Activated CD4-positive, alpha-beta T cell treated with anti-CD3 and anti-CD28 coated beads, Interleukin-2, amount 50 U/mL, for 24 hours (primary cell): ENCODE measurements around the gene LYZ.

Source experiments
- DNase-seq, 2 donors: peaks; one replicate each; pipeline ENCODE4 v3.0.0-alpha.2; 2020; ENCODE audit warnings: low read depth in 1 of 2, low spot score in 1 of 2

Gene LYZ

DNA sequence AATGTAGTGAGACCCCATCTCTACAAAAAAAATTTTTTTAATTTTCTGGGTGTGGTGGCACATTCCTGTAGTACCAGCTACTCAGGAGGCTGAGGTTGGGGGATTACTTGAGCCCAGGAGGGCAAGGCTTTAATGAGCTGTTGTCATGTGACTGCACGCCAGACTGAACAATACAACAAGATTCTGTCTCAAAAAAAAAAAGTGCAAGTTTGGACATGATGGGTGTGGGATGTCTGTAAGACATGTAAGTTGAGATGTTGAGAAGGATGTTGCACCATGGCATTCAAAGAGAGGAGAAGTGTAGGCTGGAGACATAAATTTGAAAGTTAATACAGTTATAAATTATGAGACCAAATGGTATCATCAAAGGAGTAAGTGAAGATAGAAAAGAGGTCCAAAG lies 34.9 kb downstream of the LYZ start:
- no peak for DNase-seq

DNA sequence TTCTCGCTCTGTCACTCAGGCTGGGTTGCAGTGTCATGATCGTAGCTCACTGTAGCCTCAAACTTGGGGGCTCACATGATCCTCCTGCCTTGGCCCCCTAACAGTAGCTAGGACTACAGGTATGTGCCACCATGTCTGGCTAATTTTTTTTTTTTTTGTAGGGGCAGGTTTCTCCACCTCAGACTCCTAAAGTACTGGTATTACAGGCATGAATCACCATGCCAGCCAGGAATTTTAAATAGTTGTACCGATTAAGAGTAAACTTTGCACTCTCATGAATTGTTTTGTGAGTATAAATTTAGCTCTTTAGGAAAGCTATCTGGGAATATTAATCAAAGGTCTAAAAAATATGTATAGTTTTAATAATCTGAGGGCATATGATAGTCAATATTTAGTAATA lies 36.9 kb downstream of the LYZ start:
- no peak for DNase-seq

DNA sequence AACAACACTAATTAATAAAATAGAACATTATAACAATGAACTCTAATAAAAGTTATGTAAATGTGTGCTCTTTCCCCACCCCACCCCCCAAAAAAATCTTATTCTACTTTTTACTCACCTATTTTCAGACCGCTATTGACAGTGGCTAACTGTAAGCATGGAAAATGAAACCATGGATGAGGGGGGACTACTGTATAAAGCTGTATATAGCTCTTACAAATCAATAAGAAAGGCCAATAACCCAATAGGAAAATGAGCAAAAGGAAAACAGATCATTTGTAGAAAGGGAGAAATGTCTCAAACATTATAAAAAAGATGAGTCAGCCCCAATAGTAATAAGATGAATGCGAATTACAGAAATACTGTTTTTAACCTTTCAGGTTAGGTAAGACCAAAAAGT lies 38.7 kb downstream of the LYZ start:
- no peak for DNase-seq

DNA sequence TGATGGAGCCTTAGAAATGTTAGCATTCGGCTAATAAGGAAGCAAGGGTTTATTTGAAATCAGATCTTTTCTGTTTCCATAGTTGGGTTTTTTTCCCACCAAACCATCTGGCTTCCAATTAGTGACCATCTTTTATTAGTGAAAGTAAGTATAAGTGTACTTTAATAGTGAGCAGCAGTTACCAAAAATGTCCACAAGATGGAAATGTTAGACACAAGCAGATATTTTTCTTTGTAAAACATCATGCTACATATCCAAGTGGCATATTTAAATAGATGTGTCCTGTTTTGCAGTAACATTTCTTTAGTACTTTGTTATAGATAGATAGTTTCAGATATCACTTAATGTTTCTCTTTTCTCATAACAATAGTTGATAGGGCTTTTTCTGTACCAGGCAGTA lies 40.2 kb downstream of the LYZ start:
- no peak for DNase-seq

DNA sequence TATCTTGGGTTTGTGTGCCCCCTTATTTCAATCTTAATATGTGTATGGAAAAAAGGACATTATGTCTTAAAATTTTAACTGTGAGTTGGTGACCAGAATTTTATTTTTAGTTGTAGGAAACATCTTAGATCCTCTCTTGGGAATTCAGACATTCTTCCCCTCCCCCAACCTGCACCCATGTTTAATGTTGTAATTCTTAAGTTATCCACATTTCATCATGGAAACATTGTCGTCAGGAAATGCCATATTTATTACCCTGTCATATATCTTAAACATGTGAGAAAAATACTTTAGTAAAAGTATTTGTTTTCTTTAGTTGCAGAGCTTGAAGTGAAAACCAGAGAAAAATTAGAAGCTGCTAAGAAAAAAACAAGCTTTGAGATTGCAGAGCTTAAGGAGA lies 41.6 kb downstream of the LYZ start:
- no peak for DNase-seq

DNA sequence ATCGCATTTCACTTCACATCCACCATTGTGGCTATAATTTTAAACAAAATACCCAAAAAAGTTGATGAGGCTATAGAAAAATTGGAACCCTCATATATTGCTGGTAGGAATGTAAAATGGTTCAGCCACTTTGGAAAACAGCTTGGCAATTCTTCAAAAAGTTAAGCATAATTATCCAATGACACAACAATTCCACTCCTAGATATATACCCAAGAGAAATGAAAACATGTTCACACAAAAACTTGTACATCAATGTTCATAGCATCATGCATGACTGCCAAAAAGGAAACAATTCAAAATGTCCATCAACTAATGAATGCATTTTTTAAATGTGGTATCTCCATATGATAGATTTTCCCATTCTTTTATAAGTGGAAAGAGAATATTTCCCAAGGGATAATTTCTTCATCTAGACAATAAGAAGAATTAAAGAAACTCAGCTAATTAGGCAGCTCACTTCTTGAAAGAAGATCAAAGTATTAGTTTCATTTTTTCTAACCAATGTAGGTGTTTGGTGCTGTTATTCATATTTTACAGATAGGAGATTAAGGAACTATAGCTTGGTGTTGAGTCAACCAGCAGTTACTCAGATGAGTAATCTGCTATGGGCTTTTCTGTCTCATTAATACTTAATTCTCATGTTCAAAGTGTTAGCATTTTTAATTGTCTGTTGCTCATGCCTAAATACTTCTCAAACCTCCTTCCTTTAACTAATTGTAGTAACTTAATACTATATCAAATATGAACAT lies 44.2 kb downstream of the LYZ start:
- no peak for DNase-seq

DNA sequence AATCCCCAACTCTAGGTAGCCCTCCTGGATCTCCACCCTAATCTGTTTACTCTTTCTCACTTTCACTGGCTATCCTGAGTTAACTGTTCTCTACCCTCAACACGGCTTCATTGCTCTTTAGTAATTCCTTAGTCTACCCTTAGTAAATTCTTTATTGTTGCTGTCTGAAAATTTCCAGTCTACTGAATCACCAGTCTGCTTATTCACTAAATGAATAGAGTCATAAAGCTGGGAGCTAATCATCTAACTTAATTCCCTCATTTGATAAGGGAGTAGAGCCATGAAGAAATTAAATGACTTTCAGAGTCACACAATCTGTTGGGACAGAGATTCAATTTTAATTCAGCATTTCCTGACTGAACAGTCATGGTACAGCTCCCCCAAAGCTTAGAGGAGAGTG lies 47.9 kb downstream of the LYZ start:
- no peak for DNase-seq

DNA sequence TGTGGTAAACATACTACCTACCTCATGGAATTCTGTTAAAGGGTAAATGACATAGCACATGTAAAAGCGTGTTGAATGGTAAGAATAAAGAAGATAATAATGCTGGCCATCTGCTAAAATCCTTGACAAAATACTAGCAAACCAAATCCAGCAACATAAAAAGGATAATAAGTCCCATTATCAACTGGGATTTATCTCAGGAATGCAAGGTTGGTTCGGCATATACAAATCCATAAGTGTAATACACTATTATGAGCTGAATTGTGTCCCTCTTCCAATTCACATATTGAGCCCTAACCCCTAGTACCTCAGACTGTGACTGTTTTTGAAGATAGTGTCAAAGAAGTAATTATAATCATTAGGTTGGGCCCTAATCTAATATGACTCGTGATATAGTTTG lies 48.8 kb downstream of the LYZ start:
- DNase-seq = no peak

DNA sequence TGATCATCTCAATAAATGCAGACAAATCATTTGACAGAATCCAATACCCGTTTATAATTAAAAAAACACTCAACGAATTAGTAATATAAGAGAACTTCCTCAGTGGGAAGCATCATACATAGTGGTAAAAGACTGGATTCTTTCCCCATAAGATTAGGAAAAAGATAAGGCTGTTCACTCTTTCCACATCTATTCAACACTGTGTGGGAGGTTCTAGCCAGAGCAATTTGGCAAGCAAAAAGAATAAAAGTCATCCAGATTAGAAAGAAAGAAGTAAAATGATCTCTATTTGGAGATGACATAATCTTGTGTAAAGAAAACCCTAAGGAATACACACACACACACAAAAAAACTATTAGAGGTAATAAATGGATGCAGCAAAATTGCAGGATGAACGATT lies 49.8 kb downstream of the LYZ start:
- DNase-seq = no peak

DNA sequence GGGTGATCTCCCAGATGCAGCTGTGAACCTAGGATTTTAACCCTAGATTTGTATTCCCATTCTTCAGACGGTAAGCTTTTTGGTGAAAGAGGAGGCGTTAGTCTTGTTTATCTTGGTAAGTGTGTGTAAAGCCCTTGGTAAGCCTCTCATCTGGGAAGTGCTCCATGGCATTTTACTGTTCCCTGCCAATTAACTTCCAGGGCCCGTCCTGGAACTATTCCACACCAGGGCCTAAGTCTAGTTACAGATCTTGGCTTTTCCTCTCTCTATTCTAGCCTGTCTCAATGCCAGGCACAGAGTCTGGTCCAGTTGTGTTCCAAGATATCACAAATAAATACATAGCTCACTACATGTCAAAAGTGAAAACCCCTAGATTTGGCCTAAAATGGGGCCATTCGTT lies 53.8 kb downstream of the LYZ start:
- no peak for DNase-seq
